ENCODE results near the gene ARRB1. TPM values are rescaled to one million over a fixed set of nuclear protein-coding genes. Genes with fewer than 3 reads are reported as not detected.
A peak's percentile ranks its signal among the peaks of the same experiment; 100 is the strongest.

Gene ARRB1
- total and polyA plus RNA-seq, 9 of the 15 experiments (the other 6 are each of a cell fraction or from before 2014, with no cell fraction given) = 6.6 to 45.4 (median 28.5) TPM

GRCh38 chr11:75281469-75282095 lies 69.9 kb downstream of the ARRB1 start (continued):
- no peak for TF ChIP-seq ZNF609 (CRISPR knock-in tag; IDR thresholded peaks at IDR 0.05; ENCODE audit: borderline replicate concordance)

GRCh38 chr11:75280770-75281468 lies 70.5 kb downstream of the ARRB1 start:
- peak overlapping the region in 1 of 2 experiments; percentile 21; a peak in 1 of 4 replicates for H3K9ac ChIP-seq (ENCODE audit: insufficient read depth in 1 of 2, low read depth in 2 of 2, low read length in 2 of 2)
- no peaks in the 10 kb centered on the region for H3K9me3 ChIP-seq (replicated peaks; ENCODE audit: control insufficient read depth, insufficient read depth, low read depth, low read length)
- peaks cover 0 to 7% of the 10 kb centered on the region in 2 experiments; a peak in 1 of 5 replicates for H3K4me1 ChIP-seq (replicated peaks in 1 of 2; ENCODE audit: control insufficient read depth in 2 of 2, insufficient read depth in 2 of 2, low read length in 2 of 2)
- CTCF ChIA-PET (ENCODE audit: low intra/inter-chr PET ratio) = interaction anchor here (0.6 to 3.6 kb wide), 8 partner anchors 47 to 251 kb away, joined by 3 to 49 read pairs (median 7); no protein-coding TSS in a partner anchor
- no peak overlapping the region for H3K4me3 ChIP-seq
- no peaks in the 10 kb centered on the region for H3K79me2 ChIP-seq (ENCODE audit: control insufficient read depth, insufficient read depth, low read length)
- in situ Hi-C loops (cut with MboI) = no loop called here
- intact Hi-C loops (cut with micrococcal nuclease) = loop anchor here (1.0 to 2.0 kb wide), 3 partner anchors 47 to 252 kb away; no protein-coding TSS in a partner anchor
- peaks cover 4% of the 10 kb centered on the region for H3K9me1 ChIP-seq (ENCODE audit: control insufficient read depth, insufficient read depth, low read length)
- no peak for DNase-seq (ENCODE audit: extremely low read depth in 1 of 4, low spot score in 3 of 4)
- H4K20me1 ChIP-seq (replicated peaks; ENCODE audit: control insufficient read depth, insufficient read depth, low read length) = peaks cover 2% of the 10 kb centered on the region; the same call in 1 of the 2 replicates
- 72% methylated on average over 12 of the region's 15 CpGs for WGBS (ENCODE audit: insufficient coverage, low coverage, missing lambda C conversion rate)
- H3K27me3 ChIP-seq (ENCODE audit: control insufficient read depth in 2 of 2, insufficient read depth in 2 of 2, low read length in 2 of 2) = no peaks in the 10 kb centered on the region
- no peak; the same call in 2 of the 3 replicates for ATAC-seq
- H2AFZ ChIP-seq (ENCODE audit: low read depth, low read length) = no peak overlapping the region
- peaks cover 85% of the 10 kb centered on the region for H3K36me3 ChIP-seq (ENCODE audit: control insufficient read depth, insufficient read depth, low read length)
- TF ChIP-seq ZNF589 (CRISPR knock-in tag; IDR thresholded peaks at IDR 0.05; ENCODE audit: low read depth) (no peak), SMAD3 (CRISPR knock-in tag; conservative IDR thresholded peaks at IDR 0.05) (no peak), ZFP36 (IDR thresholded peaks at IDR 0.05; ENCODE audit: low read depth, low read length, partially characterized antibody) (peak; percentile 65), GABPB1 (CRISPR knock-in tag; IDR thresholded peaks at IDR 0.05) (no peak), SAFB (IDR thresholded peaks at IDR 0.05; ENCODE audit: borderline replicate concordance, low read depth, low read length) (no peak)
- BruUV-seq (replicated peaks) = no TSS peak
- FAIRE-seq = no peak
- H3K4me2 ChIP-seq (ENCODE audit: insufficient read depth, low read length) = no peak overlapping the region
- POLR2A ChIA-PET = interaction anchor here (0.6 to 1.2 kb wide), 5 partner anchors 18 to 119 kb away, joined by 3 to 5 read pairs (median 3); no protein-coding TSS in a partner anchor
- H3K27ac ChIP-seq (ENCODE audit: extremely low read depth, low read depth, low read length) = no peak overlapping the region
